Keratinocyte (primary cell): ENCODE measurements around the gene KIAA1755. TPM values are rescaled to one million over a fixed set of nuclear protein-coding genes. Genes with fewer than 3 reads are reported as not detected.

ENCODE experiments used
- DNase-seq: peaks from one replicate; pipeline ENCODE4 v3.0.0-alpha.2; 2011; ENCODE audit warnings: low read depth, missing footprints, low spot score
- FAIRE-seq: peaks from 2 replicates; lab custom pipeline; 2011; peaks lifted over from hg19 to GRCh38; lab: Jason Lieb, UNC
- H2AFZ ChIP-seq: 2 replicates; pipeline ENCODE4 v1.6.0; 2012; ENCODE audit warnings: low read length, control low read depth, inconsistent platforms; ENCODE audit not compliant: control insufficient read depth
- H3K27ac ChIP-seq: 2 replicates; pipeline ENCODE4 v1.5.1; 2011; ENCODE audit warnings: low read length; ENCODE audit not compliant: control insufficient read depth, insufficient read depth
- H3K27me3 ChIP-seq: 3 replicates; pipeline ENCODE4 v1.6.0; 2011; ENCODE audit warnings: low read length; ENCODE audit not compliant: control insufficient read depth, insufficient read depth; ENCODE audit errors: extremely low read depth
- H3K36me3 ChIP-seq, 2 experiments: 2 replicates in 1 of 2; 3 replicates in 1 of 2; pipeline ENCODE4 v1.5.1; 2011; ENCODE audit warnings: low read length in 2 of 2, mild to moderate bottlenecking in 1 of 2; ENCODE audit not compliant: control insufficient read depth in 2 of 2, insufficient read depth in 2 of 2; ENCODE audit errors: extremely low read depth in 1 of 2
- H3K4me1 ChIP-seq: 3 replicates; pipeline ENCODE4 v1.5.1; 2011; ENCODE audit warnings: low read length; ENCODE audit not compliant: control insufficient read depth, insufficient read depth; ENCODE audit errors: extremely low read depth
- H3K4me2 ChIP-seq: 3 replicates; pipeline ENCODE4 v1.6.0; 2011; ENCODE audit warnings: low read depth, low read length; ENCODE audit not compliant: control insufficient read depth, insufficient read depth; ENCODE audit errors: extremely low read depth
- H3K4me3 ChIP-seq, 3 experiments: fragments of 200-600 bp in 1 of 3; sonication (generic) in 1 of 3; 2 replicates in 2 of 3; 3 replicates in 1 of 3; pipeline ENCODE4 v1.5.1; 2011 to 2016; ENCODE audit warnings: low read length in 3 of 3, mild to moderate bottlenecking in 3 of 3, control low read depth in 2 of 3, inconsistent platforms in 1 of 3, low read depth in 1 of 3, mixed read lengths in 1 of 3, mixed run types in 1 of 3, moderate library complexity in 1 of 3; ENCODE audit not compliant: control insufficient read depth in 2 of 3, insufficient read depth in 2 of 3; ENCODE audit errors: extremely low read depth in 1 of 3
- H3K79me2 ChIP-seq: 2 replicates; pipeline ENCODE4 v1.6.0; 2012; ENCODE audit warnings: low read length; ENCODE audit not compliant: control insufficient read depth, insufficient read depth
- H3K9ac ChIP-seq: 3 replicates; pipeline ENCODE4 v1.6.0; 2011; ENCODE audit warnings: low read length; ENCODE audit not compliant: control insufficient read depth, insufficient read depth; ENCODE audit errors: extremely low read depth
- H3K9me1 ChIP-seq: 3 replicates; pipeline ENCODE4 v1.6.0; 2011; ENCODE audit warnings: low read length; ENCODE audit not compliant: control insufficient read depth, insufficient read depth; ENCODE audit errors: extremely low read depth
- H3K9me3 ChIP-seq: 2 replicates; pipeline ENCODE4 v1.5.1; 2012; ENCODE audit warnings: low read depth, low read length; ENCODE audit not compliant: control insufficient read depth
- H4K20me1 ChIP-seq: 3 replicates; pipeline ENCODE4 v1.6.0; 2011; ENCODE audit warnings: low read length; ENCODE audit not compliant: control insufficient read depth, insufficient read depth; ENCODE audit errors: extremely low read depth
- CTCF ChIP-seq, 3 experiments: IDR thresholded peaks in 1 of 3; conservative IDR thresholded peaks in 1 of 3; optimal IDR thresholded peaks in 1 of 3; 2 replicates in 2 of 3; 3 replicates in 1 of 3; pipeline versions ENCODE3 to v1.5.1; 2011; ENCODE audit warnings: low read length in 3 of 3, mild to moderate bottlenecking in 3 of 3, moderate library complexity in 2 of 3, control low read depth in 1 of 3, inconsistent platforms in 1 of 3; ENCODE audit not compliant: insufficient read depth in 2 of 3; ENCODE audit errors: extremely low read depth in 1 of 3
- EZH2 ChIP-seq: IDR thresholded peaks from one replicate; pipeline ENCODE4 v1.6.1; 2012; ENCODE audit warnings: inconsistent platforms, mild to moderate bottlenecking, low read length, moderate library complexity
- dilution Hi-C: fragments of 300-500 bp; cut with MboI; formaldehyde crosslinking; loops from one replicate; pipeline ENCODE4 v1.7.0; 2020; ENCODE audit warnings: low sequenced_read_pairs; ENCODE audit not compliant: extremely low pct_ligation_motif_present
- polyA plus RNA-seq, 5 experiments: library from polyadenylated mRNA; depleted of rRNA in 3 of 5; stranded (reverse) in 3 of 5; stranded (forward) in 1 of 5; unstranded in 1 of 5; fragments of >200 nt; gene quantifications; 1 replicate in 1 of 5; 2 replicates in 3 of 5; 3 replicates in 1 of 5; pipeline versions ENCODE4 v1.2.1 to v1.2.3, GENCODE V29; 2011 to 2012; ENCODE audit warnings: missing spikeins in 2 of 5, low read depth in 1 of 5, low replicate concordance in 1 of 5

KIAA1755 gene
- polyA plus RNA-seq, 1 donor (not counting 4 experiments of a cell fraction or from before 2014, with no cell fraction given) = not detected

GRCh38 chr20:38278131-38278530 is 17.6 kb upstream of the KIAA1755 start:
- Histone ChIP-seq H2AFZ (no peak overlapping the region), H3K4me3 (no peak overlapping the region), H3K9me1 (no peaks in the 10 kb centered on the region), H3K9ac (no peak overlapping the region), H3K36me3 (no peaks in the 10 kb centered on the region), H3K4me2 (no peak overlapping the region), H4K20me1 (no peaks in the 10 kb centered on the region), H3K4me1 (peaks cover 13% of the 10 kb centered on the region), H3K27ac (no peak overlapping the region), H3K79me2 (no peaks in the 10 kb centered on the region), H3K9me3 (no peaks in the 10 kb centered on the region), H3K27me3 (no peaks in the 10 kb centered on the region)
- DNase-seq = no peak
- no peak for FAIRE-seq
- no peak for TF ChIP-seq CTCF (optimal IDR thresholded peaks at IDR 0.05 in 1 of 3, IDR thresholded peaks at IDR 0.05 in 1 of 3, conservative IDR thresholded peaks at IDR 0.05 in 1 of 3; ENCODE audit: extremely low read depth in 1 of 3, insufficient read depth in 2 of 3, low read length in 3 of 3)
- no peak for TF ChIP-seq EZH2
- dilution Hi-C loops = no loop called here

GRCh38 chr20:38277691-38278090 is 17.2 kb upstream of the KIAA1755 start:
- Histone ChIP-seq H3K27me3 (no peaks in the 10 kb centered on the region), H3K36me3 (no peaks in the 10 kb centered on the region), H3K79me2 (no peaks in the 10 kb centered on the region), H3K9ac (no peak overlapping the region), H4K20me1 (no peaks in the 10 kb centered on the region), H2AFZ (no peak overlapping the region), H3K9me3 (no peaks in the 10 kb centered on the region), H3K27ac (no peak overlapping the region), H3K4me2 (no peak overlapping the region), H3K9me1 (no peaks in the 10 kb centered on the region), H3K4me1 (peaks cover 13% of the 10 kb centered on the region), H3K4me3 (no peak overlapping the region)
- TF ChIP-seq EZH2 (no peak), CTCF (optimal IDR thresholded peaks at IDR 0.05 in 1 of 3, IDR thresholded peaks at IDR 0.05 in 1 of 3, conservative IDR thresholded peaks at IDR 0.05 in 1 of 3; ENCODE audit: extremely low read depth in 1 of 3, insufficient read depth in 2 of 3, low read length in 3 of 3) (no peak)
- dilution Hi-C loops = no loop called here
- DNase-seq (no peak), FAIRE-seq (no peak)
